ENCODE measurements around the gene UGT2A1.

Gene UGT2A1

DNA sequence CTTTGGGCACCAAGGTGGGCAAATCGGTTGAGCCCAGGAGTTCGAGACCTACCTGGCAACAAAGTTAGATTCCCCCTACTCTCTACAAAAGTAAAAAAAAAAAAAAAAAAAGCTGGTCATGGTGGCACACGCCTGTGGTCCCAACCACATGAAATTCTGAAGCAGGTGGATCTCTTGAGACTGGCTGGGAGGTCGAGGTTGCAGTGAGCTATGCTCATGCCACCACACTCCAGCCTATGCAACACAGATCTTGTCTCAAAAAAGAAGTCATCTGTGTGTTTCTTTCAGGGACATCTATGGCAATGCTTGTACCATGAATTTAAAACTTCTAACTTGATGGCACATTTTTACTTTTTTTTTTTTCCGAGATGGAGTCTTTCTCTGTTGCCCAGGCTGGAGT is 68.9 kb downstream of the UGT2A1 start:
- no peak for DNase-seq

DNA sequence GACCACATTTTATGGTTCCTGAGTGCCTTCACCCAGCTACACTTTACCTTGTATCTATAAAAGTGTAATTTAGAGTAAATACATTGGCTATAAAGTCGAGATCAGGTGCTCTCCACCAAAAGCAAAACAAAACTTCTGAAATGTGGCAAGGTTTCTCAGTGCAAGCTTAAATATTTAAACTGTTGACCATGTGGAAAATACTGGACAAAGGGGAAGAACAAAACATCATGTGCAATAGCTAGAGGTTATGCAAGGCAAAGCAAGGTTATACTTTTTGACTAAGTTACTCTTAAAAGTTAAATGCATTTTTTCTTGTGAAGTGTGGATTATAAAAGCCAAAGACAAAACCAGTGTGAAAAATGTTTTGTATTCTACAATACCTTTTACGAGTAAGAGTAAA is 69.5 kb downstream of the UGT2A1 start:
- no peak for DNase-seq

DNA sequence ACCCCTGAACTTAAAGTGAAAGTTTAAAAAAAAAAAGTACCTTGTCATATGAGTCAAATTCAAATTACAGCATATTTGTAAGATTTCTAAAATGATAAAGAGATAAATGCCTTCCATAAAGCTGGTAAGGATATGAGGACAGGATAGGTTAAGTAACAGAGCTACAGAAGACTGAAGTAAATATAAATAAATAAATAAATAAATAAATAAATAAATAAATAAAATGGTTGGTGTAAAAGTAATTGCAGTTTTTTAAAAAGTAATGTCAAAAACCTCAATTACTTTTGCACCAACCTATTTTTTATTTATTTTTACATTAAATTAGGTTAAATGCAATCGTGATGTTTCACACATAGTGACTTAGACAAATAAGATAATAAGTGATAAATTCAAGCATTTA is 75.8 kb downstream of the UGT2A1 start:
- no peak for DNase-seq

DNA sequence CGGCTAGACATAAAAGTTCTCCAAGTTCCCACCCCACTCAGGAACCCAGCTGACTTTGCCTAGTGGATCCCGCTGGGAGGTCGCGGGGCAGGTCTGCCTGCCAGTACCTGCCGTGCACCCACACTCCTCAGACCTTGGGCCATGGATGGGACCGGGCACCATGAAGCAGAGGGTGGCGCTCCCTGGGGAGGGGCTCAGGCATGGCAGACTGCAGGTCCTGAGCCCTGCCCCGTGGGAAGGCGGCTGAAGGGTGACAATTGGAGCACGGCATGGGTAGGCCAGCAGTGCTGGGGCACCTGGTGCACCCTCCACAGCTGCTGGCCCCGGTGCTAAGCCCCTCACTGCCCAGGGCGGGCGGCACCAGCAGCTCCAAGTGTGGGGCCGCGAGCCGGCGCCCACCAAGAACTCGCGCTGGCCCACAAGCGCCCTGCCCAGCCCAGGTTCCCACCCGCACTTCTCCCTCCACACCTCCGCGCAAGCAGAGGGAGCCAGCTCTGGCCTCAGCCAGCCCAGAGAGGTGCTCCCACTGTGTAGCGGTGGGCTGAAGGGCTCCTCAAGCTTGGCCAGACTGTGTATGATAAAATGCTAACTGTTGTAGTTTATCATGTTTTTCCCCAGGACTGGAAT is 76.7 kb downstream of the UGT2A1 start:
- no peak for DNase-seq

DNA sequence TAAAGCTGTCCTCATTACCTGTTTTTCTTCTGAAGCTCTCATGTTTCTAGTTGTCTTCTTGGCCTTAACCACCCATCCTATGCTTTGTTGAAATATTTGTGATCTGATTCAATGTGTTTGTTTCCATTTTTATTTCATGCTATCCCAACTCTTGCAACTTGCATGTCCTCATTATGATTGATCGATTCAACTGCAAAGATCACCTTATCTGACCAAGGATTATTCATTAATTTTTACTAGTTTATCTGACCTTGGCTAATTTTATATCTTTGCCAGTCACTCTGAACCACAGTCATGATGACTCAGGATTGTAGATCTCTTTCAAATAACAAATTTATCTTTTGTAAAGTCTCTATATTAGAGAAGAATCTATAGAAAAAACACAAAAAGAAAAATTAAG is 84.3 kb downstream of the UGT2A1 start:
- DNase-seq: no peak

DNA sequence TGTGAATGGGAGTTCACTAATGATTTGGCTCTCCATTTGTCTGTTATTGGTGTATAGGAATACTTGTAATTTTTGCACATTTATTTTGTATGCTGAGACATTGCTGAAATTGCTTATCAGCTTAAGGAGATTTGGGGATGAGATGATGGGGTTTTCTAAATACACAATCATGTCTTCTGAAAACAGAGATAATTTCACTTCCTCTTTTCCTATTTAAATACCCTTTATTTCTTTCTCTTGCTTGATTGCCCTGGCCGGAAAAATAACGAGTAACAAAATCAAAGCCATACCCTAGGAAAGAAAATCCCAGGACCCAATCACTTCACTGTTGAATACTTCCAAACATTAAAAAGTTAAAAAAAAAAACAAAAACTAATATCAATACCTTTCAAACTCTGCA is 89.6 kb downstream of the UGT2A1 start:
- DNase-seq: no peak

DNA sequence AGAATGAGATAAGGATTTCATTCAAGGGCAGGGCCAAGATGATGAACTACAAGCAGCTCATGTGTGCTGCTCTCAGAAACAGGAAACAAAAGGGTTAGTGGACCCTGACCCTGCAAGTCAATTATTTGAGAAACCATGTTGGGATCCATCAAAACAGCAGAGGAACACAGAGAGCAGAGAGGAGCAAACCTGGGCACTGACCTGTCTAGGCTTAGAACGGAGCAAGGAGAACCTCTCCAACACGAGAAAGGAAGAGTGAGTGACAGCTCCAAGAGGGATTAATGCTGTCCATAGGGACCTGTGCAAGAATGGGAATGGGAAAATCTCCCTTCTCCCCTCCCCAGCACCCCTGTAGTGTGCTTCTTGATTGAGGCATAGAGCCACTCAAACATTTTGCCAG is 103.4 kb downstream of the UGT2A1 start:
- no peak for DNase-seq

DNA sequence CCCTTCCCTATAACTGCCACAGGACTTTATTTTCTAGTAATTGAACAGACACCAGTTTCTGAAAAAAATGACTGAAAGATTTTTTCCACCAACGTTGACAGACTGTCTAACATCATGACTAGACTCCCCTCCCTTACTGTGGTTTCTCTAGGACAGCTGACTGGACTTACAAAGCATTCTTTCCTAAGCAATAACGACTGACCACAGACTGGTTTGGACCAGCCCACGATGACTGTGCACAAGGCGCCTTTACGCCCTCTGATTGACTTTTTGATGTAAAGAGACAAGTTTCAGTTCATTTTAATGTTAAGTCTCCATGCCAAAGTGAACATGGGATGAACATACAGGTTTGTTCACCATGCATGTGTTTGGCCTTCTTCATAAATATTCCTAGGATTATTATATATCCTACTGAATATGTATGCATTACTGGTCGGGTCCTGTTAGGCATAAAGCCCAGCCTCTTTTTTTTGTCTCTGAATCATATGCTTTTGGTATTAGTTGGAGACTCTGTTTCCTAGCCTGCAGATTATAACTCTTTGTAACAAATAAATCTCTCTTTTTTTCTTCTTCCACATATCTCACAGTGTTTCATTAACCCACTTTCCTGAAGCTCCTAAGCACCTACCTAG is 106.8 kb downstream of the UGT2A1 start:
- DNase-seq: peak; percentile 64
